Measurements from ENCODE around the gene LMF1. TPM values are rescaled to one million over a fixed set of nuclear protein-coding genes. Genes with fewer than 3 reads are reported as not detected.

Gene LMF1
- polyA plus RNA-seq, 3 donors: 5.9 to 14.7 (median 10.6) TPM

DNA sequence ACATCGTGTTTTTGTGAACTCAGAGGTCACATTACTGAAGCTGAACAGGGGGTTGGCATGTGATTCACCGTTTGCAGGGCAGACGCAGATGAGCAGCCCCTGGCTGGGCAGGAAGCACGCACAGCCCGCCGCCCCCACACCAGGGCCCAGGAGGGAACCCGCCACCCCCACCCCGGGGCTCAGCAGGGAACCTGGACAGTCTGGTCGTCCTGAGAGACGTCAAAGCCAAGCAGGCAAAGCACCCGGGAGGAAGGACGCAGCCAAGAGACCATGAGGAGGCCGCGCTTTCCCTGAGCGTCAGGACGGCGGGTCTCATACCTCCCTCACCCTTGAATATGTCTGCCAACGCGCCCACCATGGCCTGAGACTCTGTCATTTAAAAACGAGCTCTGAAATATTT, 60.6 kb downstream of the LMF1 start:
- 98% methylated on average over 13 of the region's 20 CpGs for WGBS (ENCODE audit: insufficient coverage)

DNA sequence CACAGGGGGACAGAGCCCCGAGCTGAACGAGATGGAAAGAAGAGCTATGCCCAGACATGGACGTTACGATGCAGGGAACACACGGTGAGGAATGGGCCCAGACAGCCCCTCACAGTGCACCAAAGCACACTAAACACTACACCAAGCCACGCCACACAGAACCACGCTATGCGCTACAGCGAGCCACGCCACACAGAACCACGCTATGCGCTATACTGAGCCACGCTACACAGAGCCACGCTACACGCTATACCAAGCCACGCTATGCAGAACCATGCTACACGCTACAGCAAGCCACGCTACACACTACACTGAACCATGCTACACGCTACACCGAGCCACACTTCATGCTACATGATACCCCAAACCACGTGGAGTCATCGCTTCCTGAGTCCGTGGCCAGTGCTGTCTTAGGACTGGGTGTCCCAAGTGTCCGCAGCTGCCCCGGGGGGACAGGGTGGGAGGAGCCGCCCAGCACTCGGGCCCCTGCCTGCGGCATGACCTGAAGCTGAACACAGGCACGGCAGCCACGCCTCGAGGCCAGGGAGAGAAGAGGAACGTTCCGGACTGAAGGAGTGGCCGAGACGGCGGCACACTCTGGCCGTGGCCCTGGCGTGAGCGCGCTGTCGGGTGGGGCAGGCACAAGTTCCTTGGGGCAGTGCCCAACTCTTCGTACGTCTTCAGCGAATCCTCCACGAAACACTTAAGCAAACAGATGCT, 61.3 kb downstream of the LMF1 start:
- peaks cover 25 to 38% of the 10 kb centered on the region in 2 donors for H3K36me3 Mint-ChIP-seq
- intact Hi-C loops (cut with micrococcal nuclease): no loop called here
- peaks cover 0 to 23% of the 10 kb centered on the region in 2 donors for H3K36me3 ChIP-seq (replicated peaks in 1 of 2; ENCODE audit: control insufficient read depth in 1 of 2, insufficient read depth in 2 of 2, low read length in 2 of 2)
- H3K27ac Mint-ChIP-seq: no peak overlapping the region
- no peak overlapping the region for H3K4me3 ChIP-seq (replicated peaks in 1 of 3; ENCODE audit: low read depth in 2 of 3, low read length in 3 of 3)
- H3K4me1 ChIP-seq (ENCODE audit: control insufficient read depth in 1 of 2, insufficient read depth in 2 of 2, low read length in 2 of 2): no peaks in the 10 kb centered on the region
- H4K20me1 ChIP-seq (ENCODE audit: insufficient read depth, low read length): no peaks in the 10 kb centered on the region
- H3K27me3 Mint-ChIP-seq (ENCODE audit: low read depth in 3 of 3): peaks cover 0 to 2% (median 0%) of the 10 kb centered on the region in 3 donors
- TF ChIP-seq, protein P1, sequence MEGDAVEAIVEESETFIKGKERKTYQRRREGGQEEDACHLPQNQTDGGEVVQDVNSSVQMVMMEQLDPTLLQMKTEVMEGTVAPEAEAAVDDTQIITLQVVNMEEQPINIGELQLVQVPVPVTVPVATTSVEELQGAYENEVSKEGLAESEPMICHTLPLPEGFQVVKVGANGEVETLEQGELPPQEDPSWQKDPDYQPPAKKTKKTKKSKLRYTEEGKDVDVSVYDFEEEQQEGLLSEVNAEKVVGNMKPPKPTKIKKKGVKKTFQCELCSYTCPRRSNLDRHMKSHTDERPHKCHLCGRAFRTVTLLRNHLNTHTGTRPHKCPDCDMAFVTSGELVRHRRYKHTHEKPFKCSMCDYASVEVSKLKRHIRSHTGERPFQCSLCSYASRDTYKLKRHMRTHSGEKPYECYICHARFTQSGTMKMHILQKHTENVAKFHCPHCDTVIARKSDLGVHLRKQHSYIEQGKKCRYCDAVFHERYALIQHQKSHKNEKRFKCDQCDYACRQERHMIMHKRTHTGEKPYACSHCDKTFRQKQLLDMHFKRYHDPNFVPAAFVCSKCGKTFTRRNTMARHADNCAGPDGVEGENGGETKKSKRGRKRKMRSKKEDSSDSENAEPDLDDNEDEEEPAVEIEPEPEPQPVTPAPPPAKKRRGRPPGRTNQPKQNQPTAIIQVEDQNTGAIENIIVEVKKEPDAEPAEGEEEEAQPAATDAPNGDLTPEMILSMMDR (IDR thresholded peaks at IDR 0.05): no peak
- no peak overlapping the region for H3K4me3 Mint-ChIP-seq
- H3K27ac ChIP-seq (ENCODE audit: low read depth in 1 of 2, low read length in 2 of 2): no peak overlapping the region
- H3K9ac ChIP-seq (ENCODE audit: insufficient read depth, low read length, poor library complexity, severe bottlenecking): no peak overlapping the region
- peaks cover 36 to 46% of the 10 kb centered on the region in 2 donors for H3K9me3 ChIP-seq (replicated peaks in 1 of 2; ENCODE audit: control insufficient read depth in 1 of 2, insufficient read depth in 1 of 2, low read length in 2 of 2)
- no peaks in the 10 kb centered on the region for H3K27me3 ChIP-seq (ENCODE audit: control insufficient read depth in 2 of 2, insufficient read depth in 2 of 2, low read length in 2 of 2)
- no peak for DNase-seq
- 95% methylated on average over 43 of the region's 45 CpGs for WGBS (ENCODE audit: insufficient coverage)
- peaks cover 27 to 42% (median 34%) of the 10 kb centered on the region in 7 donors for H3K9me3 Mint-ChIP-seq
- H3K4me1 Mint-ChIP-seq: no peaks in the 10 kb centered on the region
- no peak overlapping the region for H3K4me2 ChIP-seq (replicated peaks; ENCODE audit: extremely low read depth, low read length, poor library complexity, severe bottlenecking)
- no peaks in the 10 kb centered on the region for H3K79me2 ChIP-seq (ENCODE audit: insufficient read depth, low read length)
- no peak overlapping the region for H2AFZ ChIP-seq (ENCODE audit: insufficient read depth, low read depth, low read length, poor library complexity, severe bottlenecking)

More for the DNA sequence above, 60.6 kb downstream of the LMF1 start:
- Mint-ChIP-seq H3K27me3 (ENCODE audit: low read depth in 3 of 3) (peaks cover 0 to 2% (median 0%) of the 10 kb centered on the region in 3 donors), H3K4me3 (no peak overlapping the region), H3K27ac (no peak overlapping the region), H3K36me3 (peaks cover 25 to 38% of the 10 kb centered on the region in 2 donors), H3K9me3 (peaks cover 23 to 37% (median 28%) of the 10 kb centered on the region in 7 donors), H3K4me1 (no peaks in the 10 kb centered on the region)
- no peak overlapping the region for H3K4me3 ChIP-seq (replicated peaks in 1 of 3; ENCODE audit: low read depth in 2 of 3, low read length in 3 of 3)
- H2AFZ ChIP-seq (ENCODE audit: insufficient read depth, low read depth, low read length, poor library complexity, severe bottlenecking): no peak overlapping the region
- no peaks in the 10 kb centered on the region for H3K4me1 ChIP-seq (ENCODE audit: control insufficient read depth in 1 of 2, insufficient read depth in 2 of 2, low read length in 2 of 2)
- no peaks in the 10 kb centered on the region for H4K20me1 ChIP-seq (ENCODE audit: insufficient read depth, low read length)
- intact Hi-C loops (cut with micrococcal nuclease): no loop called here
- H3K27me3 ChIP-seq (ENCODE audit: control insufficient read depth in 2 of 2, insufficient read depth in 2 of 2, low read length in 2 of 2): no peaks in the 10 kb centered on the region
- H3K9me3 ChIP-seq (replicated peaks in 1 of 2; ENCODE audit: control insufficient read depth in 1 of 2, insufficient read depth in 1 of 2, low read length in 2 of 2): peaks cover 36 to 46% of the 10 kb centered on the region in 2 donors
- DNase-seq: no peak
- H3K9ac ChIP-seq (ENCODE audit: insufficient read depth, low read length, poor library complexity, severe bottlenecking): no peak overlapping the region
- H3K4me2 ChIP-seq (replicated peaks; ENCODE audit: extremely low read depth, low read length, poor library complexity, severe bottlenecking): no peak overlapping the region
- no peak overlapping the region for H3K27ac ChIP-seq (ENCODE audit: low read depth in 1 of 2, low read length in 2 of 2)
- TF ChIP-seq, protein P1 (IDR thresholded peaks at IDR 0.05): no peak
- H3K79me2 ChIP-seq (ENCODE audit: insufficient read depth, low read length): no peaks in the 10 kb centered on the region
- peaks cover 0 to 23% of the 10 kb centered on the region in 2 donors for H3K36me3 ChIP-seq (replicated peaks in 1 of 2; ENCODE audit: control insufficient read depth in 1 of 2, insufficient read depth in 2 of 2, low read length in 2 of 2)

All from CD14-positive monocyte (primary cell).